ENCODE results near the gene RAI1. TPM values are rescaled to one million over a fixed set of nuclear protein-coding genes. Genes with fewer than 3 reads are reported as not detected.

The RAI1 gene
- total and polyA plus RNA-seq, 2 of the 13 experiments (the other 11 are each of a cell fraction or from before 2014, with no cell fraction given): 3.4 to 5.2 TPM

DNA sequence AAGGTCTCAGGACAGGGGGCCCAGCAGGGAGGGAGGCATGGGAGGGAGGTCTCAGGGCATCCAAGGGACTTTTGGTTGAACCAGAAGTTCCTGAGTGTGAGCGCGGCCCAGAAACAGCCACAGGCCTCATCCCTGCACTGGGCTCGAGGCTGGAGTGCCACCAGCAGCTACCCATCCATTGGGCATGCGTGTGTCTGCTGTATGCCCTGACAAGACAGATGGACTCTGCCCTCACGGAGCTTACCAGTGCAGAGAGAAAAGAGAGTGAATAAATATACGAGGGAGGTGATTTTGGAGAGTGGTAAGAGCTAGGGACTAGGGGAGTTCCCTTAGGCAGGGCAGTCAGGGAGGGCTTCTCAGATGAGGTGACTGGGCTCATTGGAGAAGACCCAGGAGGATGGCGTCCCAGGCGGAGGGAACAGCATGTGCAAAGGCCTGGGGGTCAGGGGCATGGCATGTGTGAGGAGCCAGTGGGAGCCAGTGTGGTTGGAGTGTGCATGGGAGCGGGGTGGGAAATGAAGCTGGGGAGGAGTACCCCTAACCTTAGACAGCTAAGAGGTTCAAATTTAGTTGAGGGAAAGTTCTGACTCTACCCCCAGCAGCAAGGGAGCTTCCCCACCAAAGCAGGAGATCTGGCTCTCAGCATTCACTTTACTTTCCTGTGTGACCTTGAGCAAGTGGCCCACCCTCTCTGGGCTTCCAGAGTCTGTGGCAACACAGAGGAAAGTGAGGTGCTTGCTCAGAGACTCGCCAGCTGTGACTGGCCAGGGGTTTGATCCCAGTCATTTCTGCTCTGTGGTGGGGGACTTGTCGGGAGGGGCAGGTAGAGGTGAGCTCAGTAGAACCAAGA, 80.9 kb downstream of the RAI1 start:
- H3K79me2 ChIP-seq (ENCODE audit: insufficient read depth, low read length): peaks cover 4% of the 10 kb centered on the region
- peaks cover 6% of the 10 kb centered on the region; the same call in 1 of the 2 replicates for H4K20me1 ChIP-seq (ENCODE audit: insufficient read depth, low read length)
- H3K4me1 ChIP-seq (ENCODE audit: insufficient read depth, low read length): peaks cover 28% of the 10 kb centered on the region
- DNase-seq (ENCODE audit: low spot score): no peak
- intact Hi-C loops (cut with micrococcal nuclease; ENCODE audit: unreplicated experiment) (no loop called here), in situ Hi-C loops (cut with HindIII; ENCODE audit: extremely low pct_ligation_motif_present, low pct_unique_long_range_greater_than_20kb) (no loop called here)
- WGBS (ENCODE audit: low lambda C conversion rate): 94% methylated on average over 9 of the region's 11 CpGs
- no peak overlapping the region for H3K4me2 ChIP-seq (ENCODE audit: low read depth, low read length)
- H2AFZ ChIP-seq (ENCODE audit: low read length): no peak overlapping the region
- BruUV-seq (replicated peaks): no TSS peak
- peak; percentile 25; the same call in 1 of the 3 replicates for ATAC-seq
- POLR2A ChIA-PET: no interaction called here
- peaks cover 2 to 24% of the 10 kb centered on the region in 2 experiments; a peak in 3 of 5 replicates for H3K36me3 ChIP-seq (replicated peaks in 1 of 2; ENCODE audit: control insufficient read depth in 1 of 2, insufficient read depth in 2 of 2, low read length in 2 of 2)
- no peak overlapping the region for H3K27ac ChIP-seq (ENCODE audit: extremely low read length, insufficient read depth, low read length)
- no peak for FAIRE-seq
- H3K9me3 ChIP-seq (ENCODE audit: low read length): no peaks in the 10 kb centered on the region
- no peaks in the 10 kb centered on the region for H3K27me3 ChIP-seq (ENCODE audit: control insufficient read depth in 1 of 2, insufficient read depth in 2 of 2, low read length in 2 of 2)
- no peak overlapping the region for H3K4me3 ChIP-seq (replicated peaks in 1 of 3; ENCODE audit: insufficient read depth in 1 of 3, low read depth in 2 of 3, low read length in 3 of 3)
- CTCF ChIA-PET (ENCODE audit: low intra/inter-chr PET ratio, low total read pairs): no interaction called here
- H3K9ac ChIP-seq (ENCODE audit: insufficient read depth, low read depth, low read length): no peak overlapping the region
- TF ChIP-seq ZNF512 (CRISPR knock-in tag; IDR thresholded peaks at IDR 0.05): no peak
- TF ChIP-seq, protein P1, sequence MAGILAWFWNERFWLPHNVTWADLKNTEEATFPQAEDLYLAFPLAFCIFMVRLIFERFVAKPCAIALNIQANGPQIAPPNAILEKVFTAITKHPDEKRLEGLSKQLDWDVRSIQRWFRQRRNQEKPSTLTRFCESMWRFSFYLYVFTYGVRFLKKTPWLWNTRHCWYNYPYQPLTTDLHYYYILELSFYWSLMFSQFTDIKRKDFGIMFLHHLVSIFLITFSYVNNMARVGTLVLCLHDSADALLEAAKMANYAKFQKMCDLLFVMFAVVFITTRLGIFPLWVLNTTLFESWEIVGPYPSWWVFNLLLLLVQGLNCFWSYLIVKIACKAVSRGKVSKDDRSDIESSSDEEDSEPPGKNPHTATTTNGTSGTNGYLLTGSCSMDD (CRISPR knock-in tag; IDR thresholded peaks at IDR 0.05): no peak
- TF ChIP-seq, protein P2, sequence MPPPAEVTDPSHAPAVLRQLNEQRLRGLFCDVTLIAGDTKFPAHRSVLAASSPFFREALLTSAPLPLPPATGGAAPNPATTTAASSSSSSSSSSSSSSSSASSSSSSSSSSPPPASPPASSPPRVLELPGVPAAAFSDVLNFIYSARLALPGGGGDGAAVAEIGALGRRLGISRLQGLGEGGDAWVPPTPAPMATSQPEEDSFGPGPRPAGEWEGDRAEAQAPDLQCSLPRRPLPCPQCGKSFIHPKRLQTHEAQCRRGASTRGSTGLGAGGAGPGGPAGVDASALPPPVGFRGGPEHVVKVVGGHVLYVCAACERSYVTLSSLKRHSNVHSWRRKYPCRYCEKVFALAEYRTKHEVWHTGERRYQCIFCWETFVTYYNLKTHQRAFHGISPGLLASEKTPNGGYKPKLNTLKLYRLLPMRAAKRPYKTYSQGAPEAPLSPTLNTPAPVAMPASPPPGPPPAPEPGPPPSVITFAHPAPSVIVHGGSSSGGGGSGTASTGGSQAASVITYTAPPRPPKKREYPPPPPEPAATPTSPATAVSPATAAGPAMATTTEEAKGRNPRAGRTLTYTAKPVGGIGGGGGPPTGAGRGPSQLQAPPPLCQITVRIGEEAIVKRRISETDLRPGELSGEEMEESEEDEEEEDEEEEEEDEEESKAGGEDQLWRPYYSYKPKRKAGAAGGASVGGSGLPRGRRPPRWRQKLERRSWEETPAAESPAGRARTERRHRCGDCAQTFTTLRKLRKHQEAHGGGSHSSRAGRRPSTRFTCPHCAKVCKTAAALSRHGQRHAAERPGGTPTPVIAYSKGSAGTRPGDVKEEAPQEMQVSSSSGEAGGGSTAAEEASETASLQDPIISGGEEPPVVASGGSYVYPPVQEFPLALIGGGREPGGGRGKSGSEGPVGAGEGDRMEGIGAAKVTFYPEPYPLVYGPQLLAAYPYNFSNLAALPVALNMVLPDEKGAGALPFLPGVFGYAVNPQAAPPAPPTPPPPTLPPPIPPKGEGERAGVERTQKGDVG (CRISPR knock-in tag; IDR thresholded peaks at IDR 0.05; ENCODE audit: borderline replicate concordance): no peak
- TF ChIP-seq UBTF (CRISPR knock-in tag; IDR thresholded peaks at IDR 0.05): no peak
- TF ChIP-seq SMARCE1 (IDR thresholded peaks at IDR 0.05; ENCODE audit: borderline replicate concordance): no peak
- no peak for TF ChIP-seq ZNF362 (CRISPR knock-in tag; IDR thresholded peaks at IDR 0.05; ENCODE audit: borderline replicate concordance)
- TF ChIP-seq ZSCAN30 (CRISPR knock-in tag; IDR thresholded peaks at IDR 0.05): no peak
- TF ChIP-seq ZNF569 (CRISPR knock-in tag; IDR thresholded peaks at IDR 0.05; ENCODE audit: borderline replicate concordance): no peak
- no peak for TF ChIP-seq ZNF235 (CRISPR knock-in tag; IDR thresholded peaks at IDR 0.05; ENCODE audit: borderline replicate concordance)
- TF ChIP-seq ZNF768 (CRISPR knock-in tag; IDR thresholded peaks at IDR 0.05): peak; percentile 98
- peak; percentile 65 for TF ChIP-seq ZMYM3 (CRISPR knock-in tag; IDR thresholded peaks at IDR 0.05)

Measured in HepG2 (cell line).